T-helper 17 cell (primary cell): ENCODE measurements around the gene RTF2. TPM values are rescaled to one million over a fixed set of nuclear protein-coding genes. Genes with fewer than 3 reads are reported as not detected.

ENCODE experiments used
- ATAC-seq: fragments of 150-1000 bp; cut with Tn5 transposase; 2 replicates; pipeline ENCODE4 v1.10.0; 2021; ENCODE audit warnings: mild to moderate bottlenecking, moderate library complexity
- DNase-seq, 3 donors: peaks; one replicate each; pipeline versions ENCODE4 v3.0.0 to v3.0.0-alpha.2; 2020 to 2021
- H3K9me3 ChIP-seq: one replicate; pipeline ENCODE4 v1.7.0; 2013; ENCODE audit warnings: low read length, mild to moderate bottlenecking; ENCODE audit not compliant: control insufficient read depth, poor library complexity, severe bottlenecking
- H3K27ac Mint-ChIP-seq: one replicate; pipeline ENCODE4 v1.8.0; 2022; ENCODE audit warnings: mild to moderate bottlenecking, moderate library complexity, mixed read lengths
- H3K27me3 Mint-ChIP-seq: one replicate; pipeline ENCODE4 v1.8.0; 2022; ENCODE audit warnings: mixed read lengths
- H3K36me3 Mint-ChIP-seq: one replicate; pipeline ENCODE4 v1.8.0; 2022; ENCODE audit warnings: low read depth, mixed read lengths
- H3K4me1 Mint-ChIP-seq: one replicate; pipeline ENCODE4 v1.8.0; 2022; ENCODE audit warnings: mild to moderate bottlenecking, mixed read lengths
- H3K4me3 Mint-ChIP-seq: one replicate; pipeline ENCODE4 v1.8.0; 2022; ENCODE audit warnings: mild to moderate bottlenecking, moderate library complexity, mixed read lengths
- total RNA-seq, 4 donors: library from RNA in 2 of 4; stranded (reverse) in 2 of 4; gene quantifications; one replicate each; pipeline ENCODE4 v1.2.3 and lab custom pipeline; 2022 to 2026

RTF2 gene
- total RNA-seq, 2 donors from 2014 or later = 62.3 to 62.6 TPM

DNA sequence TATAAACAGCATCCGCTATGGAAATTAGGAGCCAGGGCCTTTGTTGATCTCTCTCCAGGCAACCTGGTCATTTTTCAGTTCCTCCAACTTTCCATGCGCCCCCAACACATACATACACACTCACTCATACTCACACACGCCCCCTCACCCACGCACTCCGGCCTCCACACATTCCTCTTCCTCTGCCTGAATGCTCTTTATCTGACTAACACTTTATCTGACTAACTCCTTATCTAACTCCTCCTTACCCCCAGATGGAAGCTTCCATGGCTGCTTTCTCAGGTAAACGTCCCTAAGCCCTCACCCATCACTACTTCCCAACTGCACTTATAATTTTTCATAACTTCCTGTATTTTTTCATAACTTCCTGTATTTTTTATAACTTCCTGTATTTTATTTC lies 38.9 kb upstream of the RTF2 start:
- peak; percentile 21 for ATAC-seq
- peak overlapping the region; percentile 78 for H3K4me3 Mint-ChIP-seq
- no peaks in the 10 kb centered on the region for H3K9me3 ChIP-seq
- H3K27me3 Mint-ChIP-seq = no peaks in the 10 kb centered on the region
- peaks cover 2% of the 10 kb centered on the region for H3K36me3 Mint-ChIP-seq
- no peak for DNase-seq
- H3K27ac Mint-ChIP-seq = peak overlapping the region; percentile 53
- peaks cover 37% of the 10 kb centered on the region for H3K4me1 Mint-ChIP-seq

DNA sequence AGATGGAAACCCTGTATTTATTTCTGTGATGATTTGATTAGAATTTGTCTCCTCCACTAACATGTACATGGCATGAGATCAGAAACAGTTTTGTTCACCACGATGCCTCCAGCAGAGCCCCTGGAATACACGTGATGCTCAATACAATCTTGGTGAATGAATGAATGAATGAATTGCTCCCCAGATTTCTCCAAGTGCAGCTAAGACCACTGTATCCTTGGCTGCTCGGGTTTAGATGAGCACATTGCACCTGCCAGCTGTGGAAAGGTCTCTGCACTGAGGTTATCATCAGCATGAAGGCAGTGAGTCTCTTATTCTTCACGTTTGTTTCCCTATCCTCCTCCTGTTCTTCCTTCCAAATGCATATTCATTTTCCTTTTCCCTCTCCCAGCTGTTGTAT lies 38.5 kb upstream of the RTF2 start:
- Mint-ChIP-seq H3K4me1 (peaks cover 37% of the 10 kb centered on the region), H3K27ac (peak overlapping the region; percentile 53), H3K4me3 (peak overlapping the region; percentile 78), H3K36me3 (peaks cover 2% of the 10 kb centered on the region), H3K27me3 (no peaks in the 10 kb centered on the region)
- ATAC-seq (no peak), DNase-seq (no peak)
- H3K9me3 ChIP-seq = no peaks in the 10 kb centered on the region

DNA sequence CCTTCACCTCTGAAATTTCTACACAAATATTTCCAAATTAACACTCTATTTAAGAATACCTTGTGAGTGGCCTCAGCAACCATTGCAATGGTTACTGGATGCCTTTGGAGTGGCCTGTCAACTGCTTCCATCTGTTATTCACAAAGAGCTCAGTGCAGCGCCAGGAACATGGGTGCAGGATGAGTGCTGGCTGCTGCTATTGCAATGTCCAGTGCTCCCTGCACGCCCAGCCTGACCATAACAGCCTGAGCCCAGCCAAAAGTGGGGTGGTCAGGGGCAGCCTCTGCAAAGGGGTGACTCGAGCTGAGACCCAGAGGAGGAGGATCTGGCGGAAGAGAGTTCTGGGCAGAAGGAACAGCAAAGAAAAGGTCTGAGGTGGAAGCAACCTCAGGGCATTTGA lies 38.0 kb upstream of the RTF2 start:
- H3K4me3 Mint-ChIP-seq = no peak overlapping the region
- ATAC-seq = no peak
- peaks cover 2% of the 10 kb centered on the region for H3K36me3 Mint-ChIP-seq
- no peaks in the 10 kb centered on the region for H3K9me3 ChIP-seq
- no peaks in the 10 kb centered on the region for H3K27me3 Mint-ChIP-seq
- peaks cover 37% of the 10 kb centered on the region for H3K4me1 Mint-ChIP-seq
- no peak for DNase-seq
- H3K27ac Mint-ChIP-seq = peak overlapping the region; percentile 53

DNA sequence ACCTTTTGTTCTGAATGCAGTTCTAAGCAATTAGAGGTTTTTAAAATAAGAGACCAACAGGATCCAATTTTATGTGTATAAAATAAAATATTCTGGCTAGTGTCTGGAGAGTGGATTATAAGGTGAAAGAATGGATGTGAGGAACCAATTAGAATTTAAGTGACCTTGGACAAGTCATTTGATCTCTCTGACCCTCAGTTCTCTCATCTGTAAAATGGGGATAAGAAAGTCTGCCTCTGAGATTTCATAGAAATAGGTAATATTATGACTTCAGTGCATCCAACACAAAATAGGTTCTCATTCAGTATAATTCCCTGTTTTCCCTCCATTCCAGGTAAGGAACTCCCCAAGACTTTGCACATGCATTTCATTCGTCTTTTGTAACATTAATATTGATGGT lies 37.5 kb upstream of the RTF2 start:
- ATAC-seq (no peak), DNase-seq (no peak)
- Mint-ChIP-seq H3K4me3 (no peak overlapping the region), H3K27me3 (no peaks in the 10 kb centered on the region), H3K4me1 (peaks cover 36% of the 10 kb centered on the region), H3K27ac (peak overlapping the region; percentile 53), H3K36me3 (peaks cover 2% of the 10 kb centered on the region)
- H3K9me3 ChIP-seq = no peaks in the 10 kb centered on the region

DNA sequence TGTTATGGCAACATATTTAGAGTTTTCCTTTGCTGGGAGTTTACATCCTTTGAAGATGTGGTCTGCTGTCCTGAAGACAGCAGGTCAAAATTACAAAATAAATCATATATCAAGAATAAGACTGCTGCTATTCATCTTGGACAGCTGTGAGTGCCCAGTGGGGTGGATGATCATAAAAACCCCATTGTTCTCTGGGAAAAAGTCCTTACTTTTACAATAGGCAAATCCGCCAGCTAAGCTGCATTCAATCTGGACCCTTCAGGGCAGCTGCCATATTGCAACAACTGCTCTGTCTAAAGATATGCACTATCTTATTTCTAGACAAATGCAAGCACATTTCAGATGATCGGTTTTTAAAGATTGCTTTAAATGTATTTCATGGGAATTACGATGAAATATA lies 37.0 kb upstream of the RTF2 start:
- Mint-ChIP-seq H3K27me3 (no peaks in the 10 kb centered on the region), H3K4me1 (peaks cover 36% of the 10 kb centered on the region), H3K4me3 (no peak overlapping the region), H3K27ac (no peak overlapping the region), H3K36me3 (peaks cover 2% of the 10 kb centered on the region)
- H3K9me3 ChIP-seq = no peaks in the 10 kb centered on the region
- DNase-seq (no peak), ATAC-seq (no peak)

DNA sequence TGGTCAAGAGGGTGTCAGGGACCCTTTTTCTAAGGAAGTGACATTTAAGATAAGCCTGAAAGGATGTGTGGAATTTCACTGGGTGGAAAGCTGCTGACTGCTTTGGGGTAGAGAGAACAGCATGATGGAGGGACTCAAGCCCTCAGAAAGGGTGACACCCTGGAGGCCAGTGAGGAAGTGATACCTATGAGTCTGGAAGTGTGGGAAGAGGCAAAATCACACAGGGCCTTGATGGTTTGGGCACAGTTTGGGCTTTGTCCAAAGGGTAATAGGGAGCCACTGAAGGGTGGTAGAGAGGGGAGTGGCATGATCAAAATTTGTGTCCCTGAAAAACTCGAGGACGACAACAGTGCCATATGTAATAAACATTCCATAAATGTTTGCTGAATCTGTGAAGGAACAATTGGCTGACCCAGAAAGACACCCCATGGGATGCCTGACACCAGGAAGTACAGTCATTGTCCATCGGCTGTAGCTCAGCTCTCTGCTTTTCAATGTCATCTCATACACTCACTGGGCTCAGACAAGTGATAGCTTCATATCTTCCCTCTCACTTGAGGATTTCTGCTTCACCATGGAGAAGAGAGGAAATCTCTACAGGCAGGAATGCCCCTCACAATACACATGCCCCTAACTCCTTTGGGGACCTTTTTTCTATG lies 35.1 kb upstream of the RTF2 start:
- DNase-seq = no peak
- Mint-ChIP-seq H3K4me3 (no peak overlapping the region), H3K4me1 (peaks cover 30% of the 10 kb centered on the region), H3K36me3 (peaks cover 2% of the 10 kb centered on the region), H3K27me3 (no peaks in the 10 kb centered on the region), H3K27ac (peak overlapping the region; percentile 3)
- H3K9me3 ChIP-seq = no peaks in the 10 kb centered on the region
- no peak for ATAC-seq

DNA sequence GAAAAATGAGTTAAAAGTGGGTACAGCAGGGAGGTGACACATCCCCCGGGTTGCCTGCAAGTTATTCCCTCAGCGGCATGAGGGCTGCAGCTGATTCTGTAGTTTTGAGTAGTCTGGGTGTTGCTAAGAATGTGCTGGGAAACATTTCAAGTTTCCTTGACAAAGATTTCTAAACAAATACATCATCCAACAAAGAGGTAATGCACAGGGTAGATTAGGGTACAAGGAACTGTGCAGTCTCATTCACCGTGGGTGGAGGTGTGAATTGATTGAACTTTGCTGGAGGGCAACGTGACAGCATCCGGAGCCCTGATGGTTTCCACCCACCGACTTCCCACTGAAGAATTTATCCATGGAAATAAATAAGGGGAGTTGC lies 34.6 kb upstream of the RTF2 start:
- H3K9me3 ChIP-seq = no peaks in the 10 kb centered on the region
- peaks cover 31% of the 10 kb centered on the region for H3K4me1 Mint-ChIP-seq
- no peaks in the 10 kb centered on the region for H3K27me3 Mint-ChIP-seq
- ATAC-seq = no peak
- peak overlapping the region; percentile 3 for H3K27ac Mint-ChIP-seq
- no peak overlapping the region for H3K4me3 Mint-ChIP-seq
- no peak for DNase-seq
- H3K36me3 Mint-ChIP-seq = peaks cover 2% of the 10 kb centered on the region

DNA sequence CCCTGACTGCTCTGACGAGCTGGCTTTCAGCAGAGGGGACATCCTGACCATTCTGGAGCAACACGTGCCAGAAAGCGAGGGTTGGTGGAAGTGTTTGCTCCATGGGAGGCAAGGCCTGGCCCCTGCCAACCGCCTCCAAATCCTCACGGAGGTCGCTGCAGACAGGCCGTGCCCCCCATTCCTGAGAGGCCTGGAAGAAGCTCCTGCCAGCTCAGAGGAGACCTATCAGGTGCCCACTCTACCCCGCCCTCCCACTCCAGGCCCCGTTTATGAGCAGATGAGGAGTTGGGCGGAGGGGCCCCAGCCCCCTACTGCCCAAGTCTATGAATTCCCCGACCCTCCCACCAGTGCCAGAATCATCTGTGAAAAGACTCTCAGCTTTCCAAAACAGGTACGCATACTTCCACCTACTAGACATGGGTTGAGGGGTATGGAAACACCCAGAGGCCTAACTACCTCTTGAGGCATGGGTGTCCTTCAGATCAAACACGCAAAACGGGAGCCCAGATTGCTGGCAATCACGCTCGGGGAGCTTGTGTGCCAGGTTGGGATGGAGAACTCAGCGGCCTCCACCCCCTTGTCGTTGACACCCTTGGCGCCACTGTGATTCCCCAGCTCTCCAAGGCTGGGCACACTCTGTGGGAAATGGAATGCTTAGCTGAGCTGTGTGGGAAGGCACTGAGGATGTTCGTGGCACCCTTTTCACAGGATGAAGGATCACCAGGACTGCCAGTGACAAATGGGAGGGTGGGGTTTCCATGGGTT lies 31.0 kb upstream of the RTF2 start:
- ATAC-seq (no peak), DNase-seq (no peak)
- Mint-ChIP-seq H3K36me3 (no peaks in the 10 kb centered on the region), H3K4me1 (peaks cover 31% of the 10 kb centered on the region), H3K4me3 (no peak overlapping the region), H3K27ac (peak overlapping the region; percentile 86), H3K27me3 (no peaks in the 10 kb centered on the region)
- H3K9me3 ChIP-seq = no peaks in the 10 kb centered on the region

DNA sequence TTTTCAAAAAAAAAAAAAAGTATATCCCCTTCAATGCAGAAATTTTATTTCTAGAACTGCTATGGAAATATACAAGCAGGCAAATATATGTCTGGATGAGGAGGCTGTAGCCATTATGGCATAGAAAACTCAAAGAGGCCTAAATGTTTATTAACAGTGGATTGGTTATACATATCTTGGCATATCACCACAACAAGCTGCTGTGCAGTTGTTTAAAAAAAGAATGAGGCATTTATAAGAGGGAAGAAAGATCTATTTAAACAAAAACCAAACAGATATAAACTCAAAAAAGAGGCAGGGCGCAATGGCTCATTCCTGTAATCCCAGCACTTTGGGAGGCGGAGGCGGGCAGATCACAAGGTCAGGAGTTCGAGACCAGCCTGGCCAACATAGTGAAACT lies 30.1 kb upstream of the RTF2 start:
- Mint-ChIP-seq H3K27me3 (no peaks in the 10 kb centered on the region), H3K36me3 (no peaks in the 10 kb centered on the region), H3K27ac (peak overlapping the region; percentile 86), H3K4me3 (no peak overlapping the region), H3K4me1 (peaks cover 31% of the 10 kb centered on the region)
- DNase-seq = no peak
- ATAC-seq = no peak
- H3K9me3 ChIP-seq = no peaks in the 10 kb centered on the region

DNA sequence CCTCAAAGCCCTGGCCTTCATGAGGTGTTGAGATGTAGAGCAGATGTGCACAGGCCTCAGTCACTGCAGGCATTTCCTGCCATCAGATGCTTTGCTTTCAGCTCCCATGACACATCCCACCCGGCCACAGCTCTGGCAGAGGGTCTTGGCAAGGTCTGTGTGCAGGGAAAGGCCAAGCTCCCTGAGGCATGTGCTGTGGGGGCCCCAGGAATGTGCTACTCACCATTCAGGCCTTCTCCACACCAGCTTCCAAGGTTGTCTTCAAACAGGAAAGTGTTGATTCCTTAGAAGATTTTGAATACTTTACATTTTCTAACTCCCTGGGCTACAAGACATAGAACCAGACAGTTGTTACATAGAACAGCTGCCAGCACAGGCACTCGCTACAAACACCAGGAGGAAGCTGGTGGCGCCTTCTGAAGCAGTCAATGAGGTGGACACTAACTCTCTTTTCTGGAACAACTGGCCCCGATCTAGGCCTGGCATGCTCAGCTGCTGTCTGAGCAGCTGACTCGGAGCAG lies 28.6 kb upstream of the RTF2 start:
- H3K9me3 ChIP-seq = no peaks in the 10 kb centered on the region
- peak overlapping the region; percentile 77 for H3K27ac Mint-ChIP-seq
- H3K27me3 Mint-ChIP-seq = no peaks in the 10 kb centered on the region
- ATAC-seq (peak; percentile 21), DNase-seq (no peak)
- peak overlapping the region; percentile 53 for H3K4me3 Mint-ChIP-seq
- peaks cover 33% of the 10 kb centered on the region for H3K4me1 Mint-ChIP-seq
- no peaks in the 10 kb centered on the region for H3K36me3 Mint-ChIP-seq

DNA sequence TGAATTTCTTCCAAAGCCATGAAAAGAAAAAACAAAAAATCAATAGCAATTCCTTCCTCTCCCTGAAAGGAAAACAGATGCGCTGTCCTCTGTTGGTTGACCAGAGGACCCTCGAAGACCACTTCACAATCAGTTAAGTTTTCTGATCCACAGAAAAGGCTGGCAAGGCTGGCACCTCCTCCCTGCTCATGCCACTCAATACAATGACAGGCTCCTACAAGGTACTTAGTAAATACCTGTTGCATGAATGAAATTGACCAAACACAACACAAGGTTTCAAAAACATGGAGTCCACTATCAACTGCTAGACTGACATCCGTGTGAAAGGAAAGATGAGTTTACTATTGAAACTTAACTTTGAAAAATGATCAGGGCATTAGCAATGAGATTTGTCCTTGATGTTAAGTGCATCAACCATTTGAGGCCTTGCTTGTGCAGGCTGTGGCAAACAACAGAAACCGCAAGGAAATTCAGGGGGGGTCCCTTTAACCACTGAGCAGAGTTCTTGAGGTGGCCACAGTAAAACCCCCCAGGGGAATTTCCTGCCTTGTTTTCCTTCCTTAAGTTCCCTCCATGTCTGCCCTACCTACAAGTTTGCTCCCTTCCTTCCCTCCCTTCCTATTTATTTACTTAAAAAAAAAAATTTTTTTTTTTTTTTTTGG lies 27.9 kb upstream of the RTF2 start:
- peak; percentile 91 for ATAC-seq
- H3K4me1 Mint-ChIP-seq = peaks cover 33% of the 10 kb centered on the region
- peak overlapping the region; percentile 53 for H3K4me3 Mint-ChIP-seq
- H3K36me3 Mint-ChIP-seq = peaks cover 2% of the 10 kb centered on the region
- no peaks in the 10 kb centered on the region for H3K9me3 ChIP-seq
- H3K27ac Mint-ChIP-seq = peak overlapping the region; percentile 77
- DNase-seq = peak; percentile 22 to 59 (median 25)
- no peaks in the 10 kb centered on the region for H3K27me3 Mint-ChIP-seq

DNA sequence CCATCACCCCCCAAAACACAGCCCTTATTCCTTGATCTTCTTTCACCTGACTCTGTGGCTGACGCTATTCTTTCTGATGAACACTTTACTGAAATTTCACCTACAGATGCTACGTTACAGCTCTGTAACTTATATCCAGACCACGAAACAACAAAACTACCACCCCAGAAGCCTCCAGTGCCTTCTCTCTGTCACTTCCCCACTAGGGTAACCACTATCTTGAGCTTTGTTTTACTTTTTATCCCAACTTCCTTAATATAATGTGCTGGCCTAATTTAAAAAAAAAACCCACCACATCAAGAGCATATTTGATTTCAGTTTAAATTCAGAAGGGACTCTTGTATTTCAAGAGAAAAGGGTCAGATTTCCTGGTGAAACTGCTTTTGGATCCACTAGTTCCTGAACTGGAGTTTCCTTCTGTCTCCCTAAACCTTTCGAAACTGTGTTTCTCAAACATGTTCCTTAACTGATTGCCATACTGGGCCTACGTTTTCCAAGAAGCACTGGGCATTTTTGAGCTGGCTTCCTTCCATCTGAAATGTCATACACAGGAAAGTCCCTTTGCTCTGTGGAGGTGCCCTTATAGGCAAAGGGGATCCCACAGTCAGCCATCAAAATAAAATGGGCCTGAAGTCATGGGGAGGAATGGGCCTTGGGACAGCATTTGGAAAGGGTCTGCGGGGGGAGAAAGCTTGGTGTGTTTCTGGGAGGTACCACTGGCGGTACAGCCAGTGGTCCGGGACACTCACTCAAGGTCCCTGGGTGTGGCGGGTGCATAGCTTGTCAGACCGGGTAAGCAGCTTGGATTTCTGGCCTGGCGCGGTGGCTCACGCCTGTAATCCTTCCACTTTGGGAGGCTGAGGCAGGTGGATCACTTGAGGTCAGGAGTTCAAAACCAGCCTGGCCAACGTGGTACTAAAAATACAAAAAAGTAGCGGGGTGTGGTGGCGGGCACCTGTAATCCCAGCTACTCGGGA lies 25.8 kb upstream of the RTF2 start:
- peak overlapping the region; percentile 39 for H3K27ac Mint-ChIP-seq
- H3K4me3 Mint-ChIP-seq = no peak overlapping the region
- ATAC-seq = peak; percentile 38
- H3K27me3 Mint-ChIP-seq = no peaks in the 10 kb centered on the region
- DNase-seq = no peak
- no peaks in the 10 kb centered on the region for H3K9me3 ChIP-seq
- H3K36me3 Mint-ChIP-seq = peaks cover 2% of the 10 kb centered on the region
- H3K4me1 Mint-ChIP-seq = peaks cover 30% of the 10 kb centered on the region
